HPDE6-E6E7 (cell line): ENCODE data around the gene DENND2A.
"Not testable (repeated sequence)": the region's sequence is repeated elsewhere in the genome, so short reads cannot be mapped to it uniquely, and the experiment has no call there.

ENCODE experiments used
- DNase-seq: peaks from one replicate; pipeline ENCODE4 v3.0.0; 2011; ENCODE audit warnings: missing footprints; ENCODE audit errors: extremely low spot score

DENND2A gene

DNA sequence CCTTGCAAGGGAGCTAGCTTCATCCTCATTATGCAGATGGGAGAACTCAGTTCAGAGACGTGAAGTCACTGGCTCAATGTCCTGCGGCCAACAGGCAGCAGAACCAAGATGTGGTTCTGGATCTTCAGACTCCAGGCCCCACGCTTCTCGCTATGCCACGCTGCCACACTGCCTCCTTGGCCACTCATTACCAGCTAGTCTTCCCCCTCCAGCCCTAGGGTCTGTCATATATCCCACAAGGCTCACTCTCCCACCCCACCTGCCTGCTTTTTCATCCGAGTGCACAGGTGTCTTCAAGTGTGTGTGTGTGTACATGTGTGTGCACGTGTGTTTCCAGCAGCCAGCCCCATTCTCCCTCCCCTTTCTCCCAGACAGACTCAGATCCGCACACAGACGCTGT lies 53.4 kb downstream of the DENND2A start:
- no peak for DNase-seq

DNA sequence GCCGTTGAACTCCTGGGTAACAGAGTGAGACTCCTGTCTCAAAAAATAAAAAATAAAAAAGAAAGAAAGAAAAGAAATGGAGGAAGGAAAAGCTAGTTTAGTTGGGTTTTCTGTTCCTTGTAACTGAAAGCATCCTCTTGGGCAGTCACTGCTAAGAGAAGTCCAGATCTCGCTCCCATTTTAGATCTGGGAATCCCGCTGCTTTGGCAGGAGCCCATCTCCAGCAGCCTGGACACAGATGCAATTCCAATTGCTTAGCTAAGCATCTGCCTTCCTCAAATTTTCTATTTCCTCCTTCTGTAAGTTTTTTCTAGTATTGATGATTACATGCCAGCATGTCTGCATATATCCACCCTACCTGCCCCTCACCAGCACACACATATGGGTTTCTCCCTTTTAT lies 54.1 kb downstream of the DENND2A start:
- no peak for DNase-seq

DNA sequence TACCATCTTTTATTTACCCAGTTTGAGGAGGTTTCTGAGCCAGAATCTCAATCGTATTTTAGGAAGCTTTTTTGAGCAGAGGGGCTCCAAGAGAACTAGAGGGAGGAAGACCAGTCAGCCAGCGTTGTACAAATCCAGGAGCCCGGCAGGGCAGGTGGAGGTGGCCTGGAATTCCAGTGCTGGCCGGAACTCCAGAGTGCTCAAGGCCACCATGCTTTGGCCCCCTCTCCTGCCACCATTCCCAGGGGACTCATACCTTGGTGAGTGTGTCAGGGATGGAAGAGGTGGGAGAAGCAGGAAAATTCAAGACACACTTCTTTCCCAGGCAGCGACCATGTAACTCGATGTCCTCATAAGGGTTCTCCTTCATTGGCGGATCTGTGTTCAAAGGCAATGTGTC lies 55.3 kb downstream of the DENND2A start:
- no peak for DNase-seq

DNA sequence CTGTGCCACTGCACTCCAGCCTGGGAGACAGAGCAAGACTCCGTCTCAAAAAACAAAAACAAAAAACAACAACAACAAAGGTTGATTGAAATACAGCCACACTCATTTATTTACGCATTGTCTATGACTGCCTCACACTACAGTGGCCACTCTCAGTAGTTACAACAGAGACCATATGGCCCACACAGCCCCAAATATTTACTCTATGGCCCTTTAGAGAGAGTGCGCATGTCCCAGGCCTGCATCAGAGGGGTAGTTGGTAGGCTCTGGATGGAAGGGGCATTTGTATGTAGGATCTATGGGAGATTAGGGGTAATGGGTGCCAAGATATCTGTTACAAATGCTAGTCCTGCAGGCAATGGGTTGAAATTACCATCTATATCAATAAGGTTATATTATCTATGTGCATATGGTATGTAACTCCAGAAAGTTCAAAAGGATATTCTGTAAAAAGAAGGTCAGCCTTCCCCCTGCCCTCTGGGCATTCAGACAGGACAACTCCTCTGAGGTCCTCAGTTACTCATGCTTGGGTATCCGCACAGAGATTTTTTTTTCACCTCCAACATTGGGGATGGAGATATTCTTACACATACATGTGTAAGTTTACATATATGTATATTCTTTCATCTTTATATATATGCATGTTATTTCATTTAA lies 56.3 kb downstream of the DENND2A start:
- no peak for DNase-seq

DNA sequence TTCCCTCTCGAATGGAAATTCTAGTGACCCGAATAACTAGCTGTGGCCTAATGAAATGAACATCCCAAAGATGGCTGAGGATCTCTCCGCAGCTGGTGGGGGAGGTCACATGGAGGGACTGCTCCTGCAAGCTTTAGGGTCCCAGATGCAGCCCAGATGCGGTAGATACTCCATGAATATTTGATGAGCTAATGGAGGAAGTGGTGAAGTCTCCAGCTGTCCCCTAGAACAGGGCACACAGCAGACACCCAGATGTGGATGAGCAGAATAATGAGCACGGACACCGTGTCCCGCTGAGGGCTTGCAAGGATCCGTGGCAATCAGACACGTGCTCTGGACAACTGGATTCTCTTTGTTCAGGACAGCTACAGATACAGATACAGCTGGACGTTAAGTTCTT lies 59.2 kb downstream of the DENND2A start:
- no peak for DNase-seq

DNA sequence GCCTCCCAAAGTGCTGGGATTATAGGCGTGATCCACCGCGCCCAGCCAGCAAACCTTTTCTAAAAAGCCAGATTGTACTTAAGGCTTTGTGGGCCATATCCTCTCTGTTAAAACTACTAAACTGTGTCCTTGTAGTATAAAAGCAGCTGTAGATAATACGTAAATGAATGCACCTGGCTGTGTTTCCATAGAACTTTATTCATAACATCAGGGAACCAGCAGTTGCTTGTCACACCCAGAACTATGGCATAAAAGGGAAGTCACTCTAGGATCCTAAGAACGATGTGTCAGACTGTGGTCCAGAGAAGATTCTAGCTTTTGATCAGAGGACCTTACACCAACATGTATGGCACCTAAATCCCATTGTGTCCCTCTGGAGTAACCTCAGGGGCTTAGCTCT lies 63.0 kb downstream of the DENND2A start:
- no peak for DNase-seq

DNA sequence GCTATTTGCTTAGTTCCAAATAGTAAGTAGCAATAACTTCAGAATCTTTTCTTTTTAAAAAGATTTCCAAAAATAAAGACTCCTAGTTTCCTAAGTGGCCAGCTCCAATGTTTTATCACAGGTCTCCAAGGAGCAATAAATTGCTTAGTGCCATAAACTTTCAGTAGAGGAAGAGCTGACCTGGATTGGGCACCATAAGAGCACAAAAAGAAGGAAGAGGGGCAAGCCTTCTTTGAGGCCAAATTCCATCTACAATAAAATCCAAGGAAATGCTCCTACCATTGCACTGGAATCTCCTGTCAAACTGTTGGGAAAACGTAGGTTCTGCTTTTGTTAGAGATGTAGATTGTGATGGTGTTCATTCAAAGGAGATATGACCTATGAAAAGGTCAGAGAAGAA lies 64.0 kb downstream of the DENND2A start:
- no peak for DNase-seq

DNA sequence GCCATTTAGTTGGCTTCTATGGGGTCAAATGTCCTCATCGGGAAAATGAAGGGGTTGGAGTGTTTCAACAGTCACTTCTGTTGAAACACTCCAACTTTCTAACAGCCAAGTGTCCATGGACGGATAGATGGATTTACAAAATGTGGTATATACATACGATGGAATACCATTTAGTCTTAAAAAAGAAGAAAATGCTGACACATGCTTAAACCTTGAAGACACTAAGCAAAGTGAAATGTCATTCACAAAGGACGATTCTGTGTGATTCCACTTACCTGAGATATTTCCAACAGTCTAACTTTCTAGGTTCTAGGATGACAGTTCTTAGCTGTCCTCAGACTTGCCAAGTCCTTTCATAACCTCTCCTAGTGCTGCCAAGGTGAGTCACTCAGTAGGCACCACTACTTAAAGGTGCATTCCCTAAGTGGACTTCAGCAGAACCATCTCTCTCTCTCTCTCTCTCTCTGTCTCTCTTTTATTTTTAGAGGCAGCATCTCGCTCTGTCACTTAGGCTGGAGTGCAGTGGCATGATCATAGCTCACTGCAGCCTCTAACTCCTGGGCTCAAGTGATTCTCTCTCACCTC lies 69.0 kb downstream of the DENND2A start:
- DNase-seq: no peak

DNA sequence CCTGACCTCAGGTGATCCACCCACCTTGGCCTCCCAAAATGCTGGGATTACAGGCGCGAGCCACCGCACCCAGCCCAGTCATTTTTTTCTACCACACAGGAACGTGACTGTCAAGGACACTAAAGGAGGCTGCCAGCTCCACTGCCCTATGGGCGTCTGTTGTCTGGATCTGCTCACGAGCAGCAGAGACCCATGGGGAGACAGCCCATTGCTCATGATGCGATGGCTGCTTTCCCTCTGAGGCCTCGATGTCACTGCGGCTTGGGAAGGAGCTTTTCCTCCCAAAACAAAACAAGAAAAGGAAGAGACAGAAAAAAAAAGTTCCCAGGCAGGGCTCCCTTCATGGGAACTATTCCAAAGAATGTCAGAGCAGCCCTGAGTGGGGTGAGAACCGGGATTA lies 70.5 kb downstream of the DENND2A start:
- no peak for DNase-seq

DNA sequence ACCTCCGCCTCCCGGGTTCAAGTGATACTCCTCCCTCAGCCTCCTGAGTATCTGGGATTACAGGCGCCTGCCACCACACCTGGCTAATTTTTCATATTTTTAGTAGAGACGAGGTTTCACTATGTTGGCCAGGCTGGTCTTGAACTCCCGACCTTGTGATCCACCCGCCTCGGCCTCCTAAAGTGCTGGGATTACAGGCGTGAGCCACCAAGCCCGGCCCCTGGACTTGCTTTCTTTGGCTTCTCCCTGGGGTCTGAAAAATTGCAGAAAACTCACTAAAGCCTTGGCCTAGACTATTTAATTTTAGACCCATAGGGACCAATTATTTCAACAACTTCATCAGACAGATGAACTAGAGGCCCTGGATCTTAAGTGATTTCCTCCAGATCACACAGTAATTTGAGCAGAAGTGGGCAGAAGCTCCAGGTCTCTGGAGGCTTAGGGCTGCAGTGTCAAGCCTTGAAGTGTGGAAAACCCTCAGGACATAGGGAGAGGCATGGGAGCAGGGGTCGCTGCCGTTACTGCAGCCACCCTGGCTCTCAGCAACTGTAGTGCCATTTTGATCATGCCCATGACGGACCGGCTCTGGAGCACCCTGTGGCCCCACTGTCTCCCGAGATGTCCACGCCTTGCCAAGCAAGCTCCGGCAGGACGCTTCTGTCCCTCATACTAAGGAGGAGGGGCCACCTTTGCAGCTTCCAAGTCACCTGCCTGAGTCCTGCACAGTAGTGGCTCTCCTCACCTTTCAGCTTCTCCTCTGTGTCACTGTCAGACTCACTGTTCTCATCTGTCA lies 72.4 kb downstream of the DENND2A start:
- DNase-seq: no peak

DNA sequence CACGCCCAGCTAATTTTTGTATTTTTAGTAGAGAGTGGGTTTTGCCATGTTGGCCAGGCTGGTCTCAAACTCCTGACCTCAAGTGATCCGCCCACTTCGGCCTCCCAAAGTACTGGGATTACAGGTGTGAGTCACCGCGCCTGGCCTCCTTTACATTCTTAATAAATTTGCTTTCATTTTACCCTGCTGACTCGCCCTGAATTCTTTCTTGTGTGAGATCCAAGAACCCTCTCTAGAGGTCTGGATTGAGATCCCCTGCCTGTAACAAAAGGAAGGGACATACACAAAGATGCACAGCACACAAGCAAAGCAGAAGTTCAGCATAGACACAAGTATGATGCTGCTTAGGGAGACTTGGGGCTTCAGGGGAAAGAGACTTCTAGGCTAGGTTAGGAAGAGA lies 74.4 kb downstream of the DENND2A start:
- DNase-seq: not testable (repeated sequence)

DNA sequence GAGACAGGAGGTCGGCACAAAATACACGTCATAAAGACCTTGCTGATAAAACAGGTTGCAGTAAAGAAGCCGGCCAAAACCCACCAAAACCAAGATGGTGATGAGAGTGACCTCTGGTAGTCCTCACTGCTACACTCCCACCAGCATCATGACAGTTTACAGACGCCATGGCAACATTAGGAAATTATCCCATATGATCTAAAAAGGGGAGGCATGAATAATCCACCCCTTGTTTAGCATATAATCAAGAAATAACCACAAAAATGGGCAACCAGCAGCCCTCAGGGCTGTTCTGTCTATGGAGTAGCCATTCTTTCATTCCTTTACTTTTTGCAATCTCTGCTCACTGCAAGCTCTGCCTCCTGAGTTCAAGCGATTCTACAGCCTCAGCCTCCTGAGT lies 74.9 kb downstream of the DENND2A start:
- DNase-seq: not testable (repeated sequence)

DNA sequence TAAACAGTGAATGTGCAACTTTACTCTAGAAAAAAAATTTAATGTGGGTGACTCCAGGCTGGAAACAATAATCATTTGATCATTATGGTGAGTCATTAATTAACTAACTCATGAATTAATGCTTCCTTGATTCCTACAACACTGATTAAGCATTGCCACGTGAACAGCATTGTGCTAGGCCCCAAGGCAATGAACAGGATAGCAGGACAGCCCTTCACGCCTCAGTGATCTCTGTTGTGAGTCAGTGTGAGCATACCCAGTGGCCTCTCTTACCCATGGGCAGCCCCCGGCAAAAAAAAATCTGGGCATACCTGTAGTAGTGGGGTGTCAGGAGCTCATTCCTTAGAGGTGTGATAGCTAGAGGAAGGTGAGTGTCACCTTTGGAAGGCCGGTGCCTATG lies 76.0 kb downstream of the DENND2A start:
- peak; percentile 72 for DNase-seq

DNA sequence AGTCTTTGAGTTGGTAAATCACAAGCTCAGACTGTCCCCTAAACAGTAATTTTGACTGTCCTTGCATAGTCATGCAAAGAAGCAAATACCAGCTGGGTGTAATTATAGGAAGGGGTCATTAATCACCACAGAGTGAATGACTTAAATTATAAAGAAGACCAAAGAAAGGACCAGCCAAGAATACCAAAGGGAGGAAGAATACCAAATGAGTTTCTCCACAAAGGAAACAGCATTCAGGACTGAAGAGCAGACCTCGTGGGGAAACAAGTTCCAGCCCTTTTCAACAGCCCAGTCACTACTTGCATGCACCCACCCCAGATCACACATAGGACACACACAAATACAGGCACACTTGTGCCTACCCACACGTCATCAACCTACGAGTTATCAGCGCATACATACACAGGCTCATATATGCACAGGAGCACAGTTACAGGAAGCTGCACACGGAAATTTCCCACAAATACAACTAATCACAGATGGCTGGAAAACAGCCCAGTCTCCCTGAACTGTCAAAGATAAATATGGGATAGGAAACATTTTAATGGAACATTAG lies 77.6 kb downstream of the DENND2A start:
- no peak for DNase-seq

DNA sequence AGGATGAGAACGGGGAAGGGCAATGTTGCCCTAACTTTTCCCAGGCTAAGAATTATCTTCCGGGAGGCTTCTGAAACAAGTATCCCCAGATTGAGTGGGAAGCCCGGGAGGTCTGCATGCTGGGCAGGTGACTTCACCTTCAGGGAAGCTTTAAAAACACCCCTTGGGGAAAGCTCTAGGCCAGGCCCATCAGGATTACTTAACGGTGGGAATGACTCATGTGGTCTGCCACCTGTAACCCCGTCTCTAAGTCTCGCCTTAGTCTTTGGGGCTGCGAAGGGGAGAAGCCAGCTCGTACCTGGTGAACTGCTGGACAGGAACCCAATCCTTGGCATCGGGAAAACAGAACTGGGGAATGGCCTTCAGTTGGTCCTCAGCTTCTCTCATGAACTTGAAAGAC lies 81.2 kb downstream of the DENND2A start:
- no peak for DNase-seq

DNA sequence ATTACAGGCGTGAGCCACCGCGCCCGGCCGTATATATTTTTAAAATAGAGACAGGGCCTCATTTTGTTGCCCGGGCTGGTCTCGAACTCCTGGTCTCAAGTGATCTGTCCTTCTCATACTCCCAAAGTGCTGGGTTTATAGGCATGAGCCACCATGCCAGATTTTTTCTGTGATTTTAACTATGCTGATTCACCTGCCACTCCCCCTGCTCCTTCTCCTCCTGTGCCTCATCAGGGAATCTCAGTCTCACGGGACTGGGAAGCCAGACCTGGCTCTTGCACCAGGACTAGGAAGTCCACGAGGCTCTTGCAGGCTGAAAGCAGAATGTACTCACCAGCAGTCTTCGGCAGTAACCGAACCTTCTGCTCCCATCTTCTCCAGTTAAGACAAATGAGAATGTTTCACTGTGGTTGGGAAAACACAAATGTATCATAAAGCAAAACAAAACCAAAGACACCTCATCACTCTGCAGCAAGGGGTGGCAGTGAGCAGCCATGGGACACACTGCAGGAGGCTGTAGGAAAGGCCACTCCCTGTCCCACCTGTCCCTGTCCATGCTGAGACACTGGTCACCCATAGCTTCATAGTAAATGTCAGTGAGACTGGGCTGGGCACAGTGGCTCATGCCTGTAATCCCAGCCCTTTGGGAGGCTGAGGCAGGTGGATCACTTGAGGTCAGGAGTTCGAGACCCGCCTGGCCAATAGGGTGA lies 82.6 kb downstream of the DENND2A start:
- no peak for DNase-seq

DNA sequence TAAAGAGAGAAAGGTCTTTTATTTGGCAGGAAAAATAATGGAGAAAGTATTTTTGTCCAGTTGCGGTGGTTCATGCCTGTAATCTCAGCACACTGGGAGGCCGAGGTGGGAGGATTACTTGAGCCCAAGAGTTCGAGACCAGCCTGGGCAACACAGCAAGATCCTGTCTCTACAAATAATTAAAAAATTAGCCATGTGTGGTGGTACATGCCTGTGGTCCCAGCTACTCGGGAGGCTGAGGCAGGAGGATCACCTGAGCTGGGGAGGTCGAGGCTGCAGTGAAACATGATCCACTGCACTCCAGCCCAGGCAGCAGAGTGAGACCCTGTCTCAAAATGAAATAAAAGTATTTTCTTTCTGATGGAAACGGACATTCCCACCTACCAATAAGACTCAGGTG lies 83.5 kb downstream of the DENND2A start:
- DNase-seq: no peak

DNA sequence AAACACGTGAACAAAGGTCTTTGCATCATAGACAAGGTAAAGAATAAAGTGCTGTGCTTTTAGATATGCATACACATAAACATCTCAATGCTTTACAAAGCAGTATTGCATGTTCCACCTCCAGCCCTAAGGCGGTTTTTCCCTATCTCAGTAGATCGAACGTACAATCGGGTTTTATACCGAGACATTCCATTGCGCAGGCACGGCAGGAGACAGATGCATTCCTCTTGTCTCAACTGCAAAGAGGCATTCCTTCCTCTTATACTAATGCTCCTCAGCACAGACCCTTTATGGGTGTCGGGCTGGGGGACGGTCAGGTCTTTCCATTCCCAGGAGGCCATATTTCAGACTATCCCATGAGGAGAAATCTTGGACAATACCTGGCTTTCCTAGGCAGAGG lies 87.4 kb downstream of the DENND2A start:
- not testable (repeated sequence) for DNase-seq

DNA sequence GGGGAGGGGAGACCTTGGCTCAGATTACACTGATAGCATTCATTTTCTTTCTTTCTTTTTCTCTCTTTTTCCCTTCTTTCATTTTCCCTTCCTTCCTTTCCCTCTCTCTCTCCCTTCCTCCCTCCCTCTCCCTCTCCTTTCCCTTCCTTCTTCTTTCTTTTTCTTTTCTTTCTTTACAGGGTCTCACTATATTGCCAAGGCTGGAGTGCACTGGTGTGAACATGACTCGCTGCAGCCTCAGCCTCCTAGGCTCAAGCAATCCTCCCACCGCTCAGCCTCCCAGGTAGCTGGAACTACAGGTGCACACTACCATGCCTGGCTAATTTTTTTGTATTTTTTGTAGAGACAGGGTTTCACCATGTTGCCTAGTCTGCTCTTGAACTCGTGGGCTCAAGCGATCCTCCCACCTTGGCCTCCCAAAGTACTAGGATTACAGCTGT lies 88.4 kb downstream of the DENND2A start:
- DNase-seq: no peak

DNA sequence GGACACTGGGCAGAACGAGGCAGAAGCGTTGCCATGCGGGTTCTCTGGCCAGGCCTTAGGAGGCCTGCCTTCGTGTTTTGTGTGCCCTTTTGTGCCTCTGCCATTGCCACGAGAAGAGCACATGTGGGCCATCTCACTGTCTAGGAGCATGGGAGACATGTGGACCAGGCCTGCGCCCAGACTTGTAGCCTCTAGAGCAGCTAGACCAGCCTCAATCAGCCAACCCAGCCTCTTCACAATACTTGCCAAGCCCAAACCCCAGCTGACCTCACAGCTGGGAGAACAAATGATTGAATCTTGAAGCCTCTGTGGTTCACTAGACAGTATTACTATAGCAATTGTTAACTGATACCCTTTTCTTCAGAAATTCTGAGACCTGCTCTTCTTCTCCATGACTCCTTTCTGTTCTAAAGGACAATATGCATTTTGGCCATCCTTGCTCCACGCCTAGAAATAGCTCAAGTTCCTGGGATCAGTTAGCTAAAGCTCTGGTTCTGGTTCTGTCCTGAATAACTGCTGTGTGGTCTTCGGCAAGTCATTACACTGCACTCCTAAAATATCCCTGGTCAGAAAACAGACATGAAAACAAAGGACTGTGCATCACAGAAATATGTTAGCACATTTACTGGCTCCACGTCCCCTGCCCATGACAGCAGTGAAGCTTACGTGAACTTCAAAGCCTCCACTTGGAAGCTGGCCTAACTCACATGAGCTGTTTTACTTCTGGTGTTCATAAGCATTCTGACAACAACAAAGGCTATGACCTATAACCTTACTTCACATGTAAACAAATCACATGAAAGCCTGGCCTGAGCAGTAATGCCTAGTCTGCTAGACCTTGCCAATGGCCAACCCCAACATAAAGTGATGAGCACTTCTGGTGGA lies 89.0 kb downstream of the DENND2A start:
- DNase-seq: no peak

DNA sequence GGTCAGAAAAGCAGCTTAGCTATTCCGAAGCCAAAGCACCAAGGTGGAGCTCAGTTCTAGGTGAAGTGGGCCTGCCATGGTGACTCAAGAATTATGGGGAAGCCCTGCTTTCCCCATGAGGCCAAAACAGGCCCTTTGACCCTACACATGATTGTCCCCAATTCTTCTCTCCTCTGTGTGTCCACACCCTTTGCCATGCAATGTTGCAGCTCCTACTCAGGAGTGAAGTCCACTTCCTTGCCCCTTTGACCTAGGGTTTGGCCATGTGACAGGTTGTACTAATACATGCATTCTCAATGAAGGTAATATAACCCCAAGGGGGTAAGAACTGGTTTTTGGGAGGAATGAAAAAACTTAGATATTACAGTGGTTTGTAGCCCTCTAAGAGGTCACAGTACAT lies 93.7 kb downstream of the DENND2A start:
- DNase-seq: no peak
